Measurements from ENCODE around the gene TMEM117. TPM values are rescaled to one million over a fixed set of nuclear protein-coding genes. Genes with fewer than 3 reads are reported as not detected.

TMEM117 gene
- total and polyA plus RNA-seq, 8 donors = 1.8 to 6.1 (median 4.0) TPM

- H3K27me3 ChIP-seq = no peaks in the 10 kb centered on the region
- WGBS, 2 donors = 85 to 89% methylated on average over 8 of the region's 8 CpGs
- no peak for ATAC-seq
- no peaks in the 10 kb centered on the region for H3K36me3 ChIP-seq
- no peak for TF ChIP-seq CTCF (IDR thresholded peaks at IDR 0.05)
- no peak overlapping the region for H3K27ac ChIP-seq
- FAIRE-seq = no peak
- H3K9me3 ChIP-seq = no peaks in the 10 kb centered on the region
- H3K4me1 ChIP-seq = no peaks in the 10 kb centered on the region
- no peak for DNase-seq
- H3K4me3 ChIP-seq = no peak overlapping the region
- intact Hi-C loops (cut with DNase I) = no loop called here
Observed at GRCh38 chr12:43824207-43824775, 11.6 kb upstream of the TMEM117 start.

- 86 to 91% methylated on average over 3 of the region's 3 CpGs for WGBS, 2 donors
- no peaks in the 10 kb centered on the region for H3K4me1 ChIP-seq
- FAIRE-seq (no peak), ATAC-seq (no peak), DNase-seq (no peak)
- intact Hi-C loops (cut with DNase I) = no loop called here
- no peaks in the 10 kb centered on the region for H3K27me3 ChIP-seq
- H3K36me3 ChIP-seq = no peaks in the 10 kb centered on the region
- TF ChIP-seq CTCF (IDR thresholded peaks at IDR 0.05) = no peak
- H3K27ac ChIP-seq = no peak overlapping the region
- H3K4me3 ChIP-seq = no peak overlapping the region
- no peaks in the 10 kb centered on the region for H3K9me3 ChIP-seq
Observed at GRCh38 chr12:43826681-43827080, 9.2 kb upstream of the TMEM117 start.

GRCh38 chr12:43827093-43827492, 8.8 kb upstream of the TMEM117 start:
- 71 to 81% methylated on average over 1 of the region's 1 CpG for WGBS, 2 donors
- Histone ChIP-seq H3K4me3 (no peak overlapping the region), H3K4me1 (no peaks in the 10 kb centered on the region), H3K27ac (no peak overlapping the region), H3K36me3 (no peaks in the 10 kb centered on the region), H3K9me3 (no peaks in the 10 kb centered on the region), H3K27me3 (no peaks in the 10 kb centered on the region)
- FAIRE-seq (no peak), ATAC-seq (no peak), DNase-seq (no peak)
- intact Hi-C loops (cut with DNase I) = no loop called here
- TF ChIP-seq CTCF (IDR thresholded peaks at IDR 0.05) = no peak

- no peak for FAIRE-seq
- intact Hi-C loops (cut with DNase I) = no loop called here
- no peak for DNase-seq
- ATAC-seq = no peak
- Histone ChIP-seq H3K27ac (no peak overlapping the region), H3K4me1 (peaks cover 0 to 7% (median 0%) of the 10 kb centered on the region in 3 donors), H3K27me3 (no peaks in the 10 kb centered on the region), H3K9me3 (no peaks in the 10 kb centered on the region), H3K4me3 (no peak overlapping the region), H3K36me3 (no peaks in the 10 kb centered on the region)
- WGBS, 2 donors = 72 to 82% methylated on average over 4 of the region's 4 CpGs
- no peak for TF ChIP-seq CTCF (IDR thresholded peaks at IDR 0.05)
Observed at GRCh38 chr12:43832463-43833168, 3.3 kb upstream of the TMEM117 start.

GRCh38 chr12:43835264-43835655, 621 bp upstream of the TMEM117 start:
- Histone ChIP-seq H3K36me3 (no peaks in the 10 kb centered on the region), H3K27me3 (no peaks in the 10 kb centered on the region), H3K4me3 (peak overlapping the region; percentile 54 to 81 (median 66)), H3K27ac (peak overlapping the region; percentile 87 to 96 (median 92)), H3K9me3 (no peaks in the 10 kb centered on the region), H3K4me1 (peaks cover 0 to 12% (median 0%) of the 10 kb centered on the region in 3 donors)
- no peak for DNase-seq
- TF ChIP-seq CTCF (IDR thresholded peaks at IDR 0.05) = no peak
- no peak for FAIRE-seq
- 42 to 43% methylated on average over 6 of the region's 6 CpGs for WGBS, 2 donors
- peak; percentile 9 to 25 (median 18) for ATAC-seq
- intact Hi-C loops (cut with DNase I) = no loop called here

Measured in pancreas (tissue), 10 donors.